ENCODE results near the gene BEST4. TPM values are rescaled to one million over a fixed set of nuclear protein-coding genes. Genes with fewer than 3 reads are reported as not detected.

The BEST4 gene
- total and polyA plus RNA-seq, 2 of the 4 experiments (the other 2 are of a cell fraction): 0.07 TPM; not detected in 1

- Histone ChIP-seq H3K27me3 (ENCODE audit: control insufficient read depth, insufficient read depth, low read length) (no peaks in the 10 kb centered on the region), H2BK15ac (ENCODE audit: low read depth, low read length) (no peak overlapping the region), H4K5ac (ENCODE audit: low read depth, low read length) (no peak overlapping the region), H2BK120ac (ENCODE audit: low read depth, low read length) (no peak overlapping the region), H2AFZ (replicated peaks; ENCODE audit: low read length, poor library complexity) (no peak overlapping the region), H3K23ac (ENCODE audit: low read depth, low read length) (no peak overlapping the region), H3K4me2 (ENCODE audit: low read depth, low read length) (no peak overlapping the region), H2AK5ac (ENCODE audit: low read depth, low read length) (no peak overlapping the region), H3K14ac (replicated peaks; ENCODE audit: low read depth, low read length) (no peak overlapping the region), H2BK5ac (ENCODE audit: low read depth, low read length, poor library complexity, severe bottlenecking) (no peak overlapping the region), H3K27ac (ENCODE audit: insufficient read depth, low read length) (no peak overlapping the region), H3K4me1 (ENCODE audit: control insufficient read depth, insufficient read depth, low read length) (no peaks in the 10 kb centered on the region), H3K9ac (ENCODE audit: low read depth, low read length) (no peak overlapping the region), H4K20me1 (ENCODE audit: insufficient read depth, low read length) (no peaks in the 10 kb centered on the region), H3K9me1 (ENCODE audit: insufficient read depth, low read length) (no peaks in the 10 kb centered on the region; the same call in 1 of the 2 replicates), H3K18ac (ENCODE audit: low read depth, low read length) (no peak overlapping the region), H3K56ac (ENCODE audit: extremely low read depth, insufficient read depth, low read length) (no peak overlapping the region), H3K4me3 (ENCODE audit: insufficient read depth, low read depth, low read length) (no peak overlapping the region), H3K79me1 (ENCODE audit: low read depth in 1 of 2, low read length in 2 of 2) (peaks cover 4 to 8% of the 10 kb centered on the region in 2 experiments), H3K9me3 (ENCODE audit: control insufficient read depth, insufficient read depth, low read length) (no peaks in the 10 kb centered on the region), H4K91ac (ENCODE audit: insufficient read depth, low read depth, low read length) (no peak overlapping the region), H2BK20ac (ENCODE audit: low read depth, low read length) (no peak overlapping the region), H3K36me3 (ENCODE audit: control insufficient read depth, insufficient read depth, low read length) (peaks cover 34% of the 10 kb centered on the region), H2AK9ac (replicated peaks; ENCODE audit: low read depth, low read length, poor library complexity) (no peak overlapping the region), H4K8ac (ENCODE audit: low read depth in 2 of 2, low read length in 2 of 2) (no peak overlapping the region), H3K4ac (ENCODE audit: low read depth, low read length) (no peak overlapping the region)
- no TSS peak for BruUV-seq (replicated peaks)
- dilution Hi-C loops (cut with HindIII; ENCODE audit: low sequenced_read_pairs, unreplicated experiment) (no loop called here), intact Hi-C loops (cut with micrococcal nuclease) (no loop called here), in situ Hi-C loops (cut with MboI; ENCODE audit: low sequenced_read_pairs) (no loop called here)
- ATAC-seq (ENCODE audit: low read depth) (no peak), DNase-seq (no peak)
- TF ChIP-seq CHD1 (IDR thresholded peaks at IDR 0.05; ENCODE audit: low read depth, low read length): no peak
- no peak for TF ChIP-seq ELK1 (IDR thresholded peaks at IDR 0.05; ENCODE audit: borderline replicate concordance, low read depth, low read length)
- TF ChIP-seq CEBPB (IDR thresholded peaks at IDR 0.05; ENCODE audit: low read depth, low read length): no peak
- ChIA-PET POLR2A (ENCODE audit: unreplicated experiment) (no interaction called here), CTCF (no interaction called here)
- WGBS, 2 experiments (ENCODE audit: extremely low coverage in 2 of 2, insufficient read length in 1 of 2): no CpG with 5 or more reads among the region's 3 CpGs
Observed at GRCh38 chr1:44760876-44761275, 27.1 kb downstream of the BEST4 start.
